ENCODE measurements around the gene TTC4. TPM values are rescaled to one million over a fixed set of nuclear protein-coding genes. Genes with fewer than 3 reads are reported as not detected.

The TTC4 gene
- total RNA-seq, 2 donors from 2014 or later: 15.1 to 26.4 TPM

DNA sequence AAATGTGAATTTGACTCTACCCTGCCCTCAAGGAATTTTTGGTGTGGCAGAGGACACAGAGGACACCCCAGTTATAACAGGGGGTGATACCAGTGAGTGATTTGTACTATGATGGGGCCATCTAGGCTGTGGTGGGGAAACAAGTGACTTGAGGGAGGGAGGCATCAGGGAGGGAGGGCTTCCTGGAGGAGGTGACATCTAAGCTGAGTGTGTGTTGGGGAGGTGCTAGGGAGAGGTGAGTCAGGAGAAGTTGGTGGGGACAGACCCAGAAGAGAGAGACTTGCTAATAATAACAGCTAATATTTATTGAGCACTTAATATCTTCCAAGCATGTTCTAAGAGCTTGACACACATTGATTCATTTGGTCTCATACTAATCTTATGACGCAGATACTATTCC is 19.9 kb upstream of the TTC4 start:
- peak; percentile 55 for ATAC-seq (replicated peaks)
- no peak overlapping the region for H3K27ac Mint-ChIP-seq

DNA sequence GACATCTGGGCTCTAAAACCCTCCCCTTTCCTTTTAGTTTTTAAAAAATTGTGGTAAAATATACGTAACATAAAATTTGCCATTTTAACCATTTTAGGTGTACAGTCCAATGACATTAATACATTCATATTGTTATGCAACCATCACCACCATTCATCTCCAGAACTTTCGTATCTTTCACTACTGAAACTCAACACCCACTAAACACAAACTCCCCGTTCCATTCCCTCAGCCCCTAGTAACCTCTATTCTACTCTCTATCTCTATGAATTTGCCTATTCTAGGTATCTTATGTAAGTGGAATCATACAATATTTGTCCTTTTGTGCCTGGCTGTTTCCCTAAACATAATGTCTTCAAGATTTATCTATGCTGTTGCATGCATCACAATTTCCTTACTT is 19.4 kb upstream of the TTC4 start:
- no peak overlapping the region for H3K27ac Mint-ChIP-seq
- ATAC-seq (replicated peaks): peak; percentile 76
- no peaks in the 10 kb centered on the region for H3K36me3 Mint-ChIP-seq (ENCODE audit: low read depth)
- no peaks in the 10 kb centered on the region for H3K4me1 Mint-ChIP-seq
- H3K4me3 Mint-ChIP-seq: no peak overlapping the region
- peaks cover 20% of the 10 kb centered on the region for H3K27me3 Mint-ChIP-seq
- no peaks in the 10 kb centered on the region for H3K9me3 Mint-ChIP-seq

More for the DNA sequence above, 19.9 kb upstream of the TTC4 start:
- Mint-ChIP-seq H3K4me3 (no peak overlapping the region), H3K4me1 (no peaks in the 10 kb centered on the region), H3K36me3 (ENCODE audit: low read depth) (no peaks in the 10 kb centered on the region), H3K27me3 (peaks cover 20% of the 10 kb centered on the region), H3K9me3 (no peaks in the 10 kb centered on the region)

GRCh38 chr1:54697896-54698295 is 17.8 kb upstream of the TTC4 start:
- Mint-ChIP-seq H3K36me3 (ENCODE audit: low read depth) (no peaks in the 10 kb centered on the region), H3K9me3 (no peaks in the 10 kb centered on the region), H3K4me1 (no peaks in the 10 kb centered on the region), H3K4me3 (no peak overlapping the region), H3K27me3 (peaks cover 18% of the 10 kb centered on the region), H3K27ac (no peak overlapping the region)
- ATAC-seq (replicated peaks): no peak

DNA sequence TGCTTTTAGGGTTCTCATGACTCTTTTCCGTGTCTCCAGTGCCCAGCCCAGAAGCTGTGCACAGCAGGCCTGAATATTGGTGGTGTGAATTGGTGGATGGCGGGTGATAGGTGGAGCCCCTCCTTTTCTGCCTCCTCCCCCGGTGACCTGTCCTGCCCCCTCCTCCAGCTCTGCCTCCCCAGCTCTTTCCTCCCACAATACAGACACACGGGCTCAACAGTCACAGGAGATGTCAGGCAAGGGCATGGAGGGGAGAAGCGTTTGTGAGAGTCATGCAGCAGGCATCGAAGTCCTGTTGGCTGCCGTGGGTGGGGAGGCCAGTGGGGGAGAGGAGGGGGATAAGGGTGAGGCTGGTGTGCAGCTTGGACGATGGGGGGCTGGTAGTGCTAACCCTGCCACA is 17.3 kb upstream of the TTC4 start:
- H3K4me1 Mint-ChIP-seq: no peaks in the 10 kb centered on the region
- H3K27ac Mint-ChIP-seq: no peak overlapping the region
- H3K4me3 Mint-ChIP-seq: no peak overlapping the region
- H3K27me3 Mint-ChIP-seq: peaks cover 18% of the 10 kb centered on the region
- no peaks in the 10 kb centered on the region for H3K9me3 Mint-ChIP-seq
- no peaks in the 10 kb centered on the region for H3K36me3 Mint-ChIP-seq (ENCODE audit: low read depth)
- no peak for ATAC-seq (replicated peaks)

DNA sequence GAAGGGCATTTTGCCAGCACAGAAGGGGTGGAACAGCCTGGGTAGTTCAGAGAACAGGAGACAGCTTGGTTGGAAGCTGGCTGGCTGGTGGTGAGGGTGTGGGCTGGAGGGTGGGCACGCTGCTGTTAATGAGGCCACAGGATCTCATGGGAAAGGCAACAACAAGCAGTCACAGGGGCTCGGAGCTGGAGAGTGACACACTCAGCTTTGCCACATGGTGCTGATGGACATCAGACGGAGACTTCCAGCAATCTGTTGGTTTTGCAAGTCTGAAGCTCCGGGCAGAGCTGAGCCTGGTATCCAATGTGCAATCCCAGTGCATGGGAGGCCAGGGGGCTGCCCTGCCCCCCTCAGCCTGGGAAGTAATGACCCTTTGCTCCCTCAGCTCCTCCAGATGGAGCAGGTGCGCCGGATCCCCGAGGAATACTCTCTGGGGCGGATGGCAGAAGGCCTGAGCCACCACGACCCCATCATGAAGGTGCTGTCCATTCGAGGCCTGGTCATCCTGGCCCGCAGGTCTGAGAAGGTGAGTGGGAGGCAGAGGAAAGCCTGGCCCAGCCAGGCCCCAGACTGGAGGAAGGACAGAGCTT is 15.6 kb upstream of the TTC4 start:
- ATAC-seq (replicated peaks): no peak
- H3K9me3 Mint-ChIP-seq: no peaks in the 10 kb centered on the region
- H3K27ac Mint-ChIP-seq: no peak overlapping the region
- H3K4me1 Mint-ChIP-seq: no peaks in the 10 kb centered on the region
- no peak overlapping the region for H3K4me3 Mint-ChIP-seq
- no peaks in the 10 kb centered on the region for H3K36me3 Mint-ChIP-seq (ENCODE audit: low read depth)
- peaks cover 18% of the 10 kb centered on the region for H3K27me3 Mint-ChIP-seq

DNA sequence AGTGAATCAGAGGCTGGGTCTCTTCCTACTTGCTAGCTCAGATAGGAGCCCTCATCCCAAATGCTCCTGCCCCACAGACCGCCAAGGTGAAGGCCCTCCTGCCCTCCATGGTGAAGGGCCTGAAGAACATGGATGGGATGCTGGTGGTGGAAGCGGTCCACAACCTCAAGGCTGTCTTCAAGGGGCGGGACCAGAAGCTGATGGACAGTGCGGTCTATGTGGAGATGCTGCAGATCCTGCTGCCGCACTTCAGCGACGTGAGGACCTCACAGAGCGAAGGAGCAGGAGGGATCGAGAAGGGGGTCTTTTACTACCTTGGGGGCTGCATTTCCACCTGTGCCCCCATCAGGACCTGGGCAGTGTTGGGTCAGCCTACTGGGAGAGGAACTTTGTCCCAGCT is 14.6 kb upstream of the TTC4 start:
- peaks cover 14% of the 10 kb centered on the region for H3K27me3 Mint-ChIP-seq
- H3K27ac Mint-ChIP-seq: no peak overlapping the region
- H3K4me3 Mint-ChIP-seq: no peak overlapping the region
- no peaks in the 10 kb centered on the region for H3K9me3 Mint-ChIP-seq
- no peaks in the 10 kb centered on the region for H3K4me1 Mint-ChIP-seq
- no peaks in the 10 kb centered on the region for H3K36me3 Mint-ChIP-seq (ENCODE audit: low read depth)
- no peak for ATAC-seq (replicated peaks)

DNA sequence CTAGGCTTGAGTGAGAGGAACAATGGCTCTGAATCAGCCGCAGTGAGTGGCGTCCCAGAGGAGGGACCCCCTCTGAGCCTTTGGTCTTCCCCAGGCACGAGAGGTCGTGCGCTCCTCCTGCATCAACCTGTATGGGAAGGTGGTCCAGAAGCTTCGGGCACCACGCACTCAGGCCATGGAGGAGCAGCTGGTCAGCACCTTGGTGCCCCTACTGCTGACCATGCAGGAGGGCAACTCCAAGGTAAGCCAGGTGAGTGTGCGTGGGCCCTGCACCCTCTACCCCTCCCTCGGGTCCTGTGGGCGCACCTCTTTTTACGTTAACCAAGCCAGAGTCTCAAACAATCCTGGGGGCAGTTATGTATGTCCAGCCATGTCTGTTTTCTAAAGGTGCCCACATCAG is 13.7 kb upstream of the TTC4 start:
- H3K9me3 Mint-ChIP-seq: no peaks in the 10 kb centered on the region
- H3K4me3 Mint-ChIP-seq: no peak overlapping the region
- no peaks in the 10 kb centered on the region for H3K36me3 Mint-ChIP-seq (ENCODE audit: low read depth)
- no peak overlapping the region for H3K27ac Mint-ChIP-seq
- no peak for ATAC-seq (replicated peaks)
- H3K4me1 Mint-ChIP-seq: no peaks in the 10 kb centered on the region
- peaks cover 12% of the 10 kb centered on the region for H3K27me3 Mint-ChIP-seq

- no peak overlapping the region for H3K4me3 Mint-ChIP-seq
- H3K9me3 Mint-ChIP-seq: no peaks in the 10 kb centered on the region
- H3K27me3 Mint-ChIP-seq: peaks cover 18% of the 10 kb centered on the region
- H3K36me3 Mint-ChIP-seq (ENCODE audit: low read depth): no peaks in the 10 kb centered on the region
- H3K27ac Mint-ChIP-seq: no peak overlapping the region
- no peaks in the 10 kb centered on the region for H3K4me1 Mint-ChIP-seq
- no peak for ATAC-seq (replicated peaks)
These were observed 12.2 kb upstream of the TTC4 start for GRCh38 chr1:54703471-54703870.

DNA sequence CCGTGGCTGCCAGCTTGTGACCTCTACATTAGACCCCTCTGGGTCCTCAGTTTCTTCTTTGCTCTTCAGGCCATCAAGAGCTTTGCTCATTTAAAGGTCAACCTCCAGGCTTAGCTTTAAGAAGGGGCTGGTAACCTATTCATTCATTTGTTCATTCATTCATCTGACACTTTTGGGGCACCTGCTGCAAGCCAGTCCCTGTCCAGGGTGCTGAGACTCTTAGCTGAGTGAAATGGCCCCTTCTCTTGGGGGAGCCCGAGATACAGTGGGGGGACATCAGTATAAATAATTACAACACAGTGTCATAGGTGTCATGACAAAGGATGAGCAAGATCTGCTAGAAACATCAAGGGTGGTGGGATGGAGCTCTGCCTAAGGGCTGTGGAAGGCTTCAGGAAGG is 10.5 kb upstream of the TTC4 start:
- Mint-ChIP-seq H3K36me3 (ENCODE audit: low read depth) (no peaks in the 10 kb centered on the region), H3K4me1 (no peaks in the 10 kb centered on the region), H3K9me3 (no peaks in the 10 kb centered on the region), H3K27me3 (peaks cover 16% of the 10 kb centered on the region), H3K4me3 (no peak overlapping the region), H3K27ac (no peak overlapping the region)
- no peak for ATAC-seq (replicated peaks)

DNA sequence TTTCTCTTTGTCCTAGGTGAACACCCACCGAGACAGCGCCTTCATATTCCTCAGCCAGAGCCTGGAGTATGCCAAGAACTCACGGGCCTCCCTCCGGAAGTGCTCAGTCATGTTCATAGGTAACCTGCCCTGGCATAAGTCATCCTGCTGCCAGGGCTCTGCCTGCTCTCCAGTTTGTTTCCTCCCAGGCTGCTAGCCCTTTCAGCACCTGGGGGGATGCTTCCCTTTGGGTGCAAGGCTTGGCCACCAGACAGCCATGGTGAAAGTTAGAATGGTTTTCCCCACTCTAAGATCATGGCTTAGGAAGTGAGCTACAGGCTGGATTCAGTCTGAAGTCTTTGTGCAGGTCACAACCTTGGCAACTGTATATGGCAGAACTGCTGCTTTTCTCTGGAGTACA is 9.2 kb upstream of the TTC4 start:
- Mint-ChIP-seq H3K9me3 (no peaks in the 10 kb centered on the region), H3K4me1 (no peaks in the 10 kb centered on the region), H3K4me3 (no peak overlapping the region), H3K27me3 (peaks cover 16% of the 10 kb centered on the region), H3K27ac (no peak overlapping the region), H3K36me3 (ENCODE audit: low read depth) (no peaks in the 10 kb centered on the region)
- ATAC-seq (replicated peaks): no peak

DNA sequence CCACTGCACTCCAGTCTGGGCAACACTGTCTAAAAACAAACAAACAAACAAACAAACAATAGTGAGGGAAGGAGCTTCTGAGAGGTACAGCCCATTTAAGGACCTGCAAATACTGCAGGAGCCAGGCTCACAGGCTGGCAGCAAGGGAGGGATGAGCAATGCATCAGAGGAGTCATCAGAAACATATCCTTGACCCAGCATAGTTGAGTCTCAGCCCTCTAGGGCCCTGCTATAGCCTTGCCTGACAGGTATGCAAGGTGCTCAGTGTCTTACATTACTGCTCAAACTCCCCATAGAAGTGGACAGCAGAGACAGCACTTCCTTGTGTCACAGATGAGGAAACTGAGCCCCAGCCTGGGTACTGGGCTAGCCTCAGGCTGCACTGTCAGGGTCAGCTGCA is 7.3 kb upstream of the TTC4 start:
- Mint-ChIP-seq H3K9me3 (no peaks in the 10 kb centered on the region), H3K27ac (no peak overlapping the region), H3K27me3 (peaks cover 16% of the 10 kb centered on the region), H3K36me3 (ENCODE audit: low read depth) (no peaks in the 10 kb centered on the region), H3K4me1 (no peaks in the 10 kb centered on the region), H3K4me3 (no peak overlapping the region)
- ATAC-seq (replicated peaks): no peak

DNA sequence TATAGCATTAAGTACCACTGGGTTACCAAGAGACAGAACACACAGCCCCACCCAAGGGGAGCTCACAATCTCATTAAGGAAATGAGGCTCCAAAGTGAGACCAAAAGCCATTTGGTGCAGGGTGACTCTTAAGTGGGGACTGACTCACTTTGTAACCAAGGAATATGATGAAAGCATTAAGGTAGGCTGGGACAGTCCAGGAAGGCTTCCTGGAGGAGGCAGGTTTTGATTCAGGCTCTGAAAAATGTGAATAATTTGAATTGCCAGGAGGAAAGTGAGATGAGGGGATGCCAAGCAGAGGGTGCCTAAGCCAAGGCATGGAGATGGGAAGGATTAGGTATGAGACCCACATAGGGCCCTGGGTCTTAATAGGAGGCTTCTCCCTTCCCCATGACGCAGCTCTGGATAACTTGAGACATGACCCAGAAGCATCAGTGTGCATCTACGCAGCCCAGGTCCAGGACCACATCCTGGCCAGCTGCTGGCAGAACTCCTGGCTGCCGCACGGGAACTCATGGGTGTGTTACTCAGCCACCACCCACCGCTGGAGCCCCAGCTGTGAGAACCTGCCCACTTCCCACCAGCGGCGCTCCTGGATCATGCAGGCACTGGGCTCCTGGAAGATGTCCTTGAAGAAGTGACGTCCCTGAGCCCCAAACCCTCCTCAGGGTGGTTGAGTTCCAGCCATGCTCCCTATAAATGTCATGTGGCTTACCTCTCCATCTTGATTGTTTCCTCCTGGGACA is 5.9 kb upstream of the TTC4 start:
- Mint-ChIP-seq H3K27ac (no peak overlapping the region), H3K4me1 (no peaks in the 10 kb centered on the region), H3K27me3 (peaks cover 16% of the 10 kb centered on the region), H3K9me3 (no peaks in the 10 kb centered on the region), H3K4me3 (no peak overlapping the region), H3K36me3 (ENCODE audit: low read depth) (no peaks in the 10 kb centered on the region)
- ATAC-seq (replicated peaks): no peak

DNA sequence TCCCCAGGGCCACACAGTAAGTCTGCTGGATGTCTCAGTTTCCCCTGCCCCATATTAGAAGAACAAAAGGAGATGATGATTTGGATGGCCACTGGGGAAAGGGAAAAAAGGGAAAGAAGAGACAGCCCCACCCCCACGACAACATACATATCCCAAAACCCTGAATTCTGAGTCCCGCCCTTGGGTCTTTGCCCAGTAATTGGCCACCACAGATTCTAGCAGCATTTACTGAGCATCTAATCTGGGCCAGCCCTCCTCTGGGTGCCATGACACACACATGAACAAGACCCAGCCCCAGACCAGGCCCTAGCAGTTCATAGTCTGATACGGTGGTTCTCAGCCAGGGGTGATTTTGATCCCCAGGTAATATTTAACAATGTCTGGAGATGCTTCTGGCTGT is 5.2 kb upstream of the TTC4 start:
- no peak for ATAC-seq (replicated peaks)
- H3K4me1 Mint-ChIP-seq: peaks cover 5% of the 10 kb centered on the region
- peaks cover 16% of the 10 kb centered on the region for H3K27me3 Mint-ChIP-seq
- H3K27ac Mint-ChIP-seq: no peak overlapping the region
- H3K4me3 Mint-ChIP-seq: no peak overlapping the region
- no peaks in the 10 kb centered on the region for H3K9me3 Mint-ChIP-seq
- no peaks in the 10 kb centered on the region for H3K36me3 Mint-ChIP-seq (ENCODE audit: low read depth)

- no peak for ATAC-seq (replicated peaks)
- Mint-ChIP-seq H3K36me3 (ENCODE audit: low read depth) (no peaks in the 10 kb centered on the region), H3K27me3 (peaks cover 16% of the 10 kb centered on the region), H3K27ac (no peak overlapping the region), H3K4me3 (no peak overlapping the region), H3K4me1 (peaks cover 6% of the 10 kb centered on the region), H3K9me3 (no peaks in the 10 kb centered on the region)
These were observed 4.8 kb upstream of the TTC4 start for GRCh38 chr1:54710841-54711240.

DNA sequence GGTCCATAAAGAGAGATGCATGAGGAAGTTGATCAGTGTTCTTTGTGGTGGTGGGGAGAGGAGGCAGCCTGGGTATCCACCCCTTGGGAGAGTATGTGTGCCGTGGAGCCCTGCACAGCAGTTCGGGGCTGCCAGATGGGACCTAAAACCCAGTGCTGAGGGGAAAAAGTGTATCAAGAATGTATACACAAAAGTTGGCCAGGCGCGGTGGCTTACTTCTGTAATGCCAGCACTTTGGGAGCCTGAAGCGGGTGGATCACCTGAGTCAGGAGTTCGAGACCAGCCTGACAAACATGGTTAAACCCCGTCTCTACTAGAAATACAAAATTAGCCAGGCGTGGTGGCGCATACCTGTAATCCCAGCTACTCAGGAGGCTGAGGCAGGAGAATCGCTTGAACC is 4.1 kb upstream of the TTC4 start:
- no peak for ATAC-seq (replicated peaks)
- H3K4me3 Mint-ChIP-seq: no peak overlapping the region

More for the DNA sequence above, 4.1 kb upstream of the TTC4 start:
- Mint-ChIP-seq H3K27me3 (peaks cover 16% of the 10 kb centered on the region), H3K27ac (no peak overlapping the region), H3K4me1 (peaks cover 10% of the 10 kb centered on the region), H3K9me3 (no peaks in the 10 kb centered on the region), H3K36me3 (ENCODE audit: low read depth) (peaks cover 3% of the 10 kb centered on the region)

Data from activated T-helper 17 cell treated with anti-CD3 and anti-CD28 coated beads, Interleukin-2, amount 50 U/mL, for 72 hours (primary cell).